GM23338 (cell line): ENCODE measurements around the gene ARF1. TPM values are rescaled to one million over a fixed set of nuclear protein-coding genes. Genes with fewer than 3 reads are reported as not detected.

Source experiments
- ATAC-seq: fragments of 200-7000 bp; cut with Tn5 transposase; 3 replicates; pipeline ENCODE4 v1.9.1; 2020
- DNase-seq: peaks from one replicate; pipeline ENCODE4 v3.0.0-alpha.2; 2015; ENCODE audit warnings: low spot score
- H2AFZ ChIP-seq: fragments of 200-600 bp; sonication (generic); 2 replicates; pipeline ENCODE4 v1.8.0; 2016; ENCODE audit warnings: antibody characterized with exemption, mild to moderate bottlenecking, moderate library complexity
- H3F3A ChIP-seq: fragments of 200-600 bp; sonication (generic); replicated peaks from 2 replicates; pipeline ENCODE4 v1.8.0; 2017; ENCODE audit warnings: antibody characterized with exemption, mixed run types, low read depth
- H3K27ac ChIP-seq: fragments of 200-600 bp; sonication (generic); 2 replicates; pipeline ENCODE4 v1.6.1; 2016; ENCODE audit warnings: low read depth
- H3K27me3 ChIP-seq: fragments of 200-600 bp; sonication (generic); 2 replicates; pipeline ENCODE4 v1.8.0; 2016; ENCODE audit warnings: mild to moderate bottlenecking, mixed run types, moderate library complexity; ENCODE audit not compliant: insufficient read depth
- H3K36me3 ChIP-seq: fragments of 200-600 bp; sonication (generic); 2 replicates; pipeline ENCODE4 v1.8.0; 2016; ENCODE audit warnings: mild to moderate bottlenecking; ENCODE audit not compliant: insufficient read depth
- H3K4me1 ChIP-seq: fragments of 200-600 bp; sonication (generic); 2 replicates; pipeline ENCODE4 v1.8.0; 2016; ENCODE audit warnings: mild to moderate bottlenecking, moderate library complexity; ENCODE audit not compliant: insufficient read depth
- H3K4me2 ChIP-seq: fragments of 200-600 bp; sonication (generic); 2 replicates; pipeline ENCODE4 v1.7.1; 2017; ENCODE audit warnings: mixed run types
- H3K4me3 ChIP-seq: fragments of 200-600 bp; sonication (generic); 2 replicates; pipeline ENCODE4 v1.6.1; 2016; ENCODE audit warnings: mixed run types
- H3K79me2 ChIP-seq: fragments of 200-600 bp; sonication (generic); replicated peaks from 2 replicates; pipeline ENCODE4 v1.8.0; 2017; ENCODE audit warnings: mild to moderate bottlenecking; ENCODE audit not compliant: insufficient read depth
- H3K9me2 ChIP-seq: fragments of 200-600 bp; sonication (generic); 2 replicates; pipeline ENCODE4 v1.8.0; 2017; ENCODE audit not compliant: insufficient read depth
- H4K20me1 ChIP-seq: fragments of 200-600 bp; sonication (generic); replicated peaks from 2 replicates; pipeline ENCODE4 v1.8.0; 2017; ENCODE audit warnings: mild to moderate bottlenecking; ENCODE audit not compliant: insufficient read depth
- H3K27ac Mint-ChIP-seq: 2 replicates; pipeline ENCODE4 v1.8.0; 2020; ENCODE audit warnings: inconsistent platforms, mild to moderate bottlenecking, moderate library complexity, mixed read lengths
- H3K27me3 Mint-ChIP-seq: 3 replicates; pipeline ENCODE4 v1.8.0; 2022; ENCODE audit warnings: low read depth, mild to moderate bottlenecking, moderate library complexity, mixed read lengths, inconsistent platforms; ENCODE audit not compliant: insufficient read depth, poor library complexity
- H3K36me3 Mint-ChIP-seq: 3 replicates; pipeline ENCODE4 v1.8.0; 2021; ENCODE audit warnings: low read depth, mild to moderate bottlenecking, inconsistent platforms, moderate library complexity, mixed read lengths
- H3K4me1 Mint-ChIP-seq: 3 replicates; pipeline ENCODE4 v1.8.0; 2020; ENCODE audit warnings: mild to moderate bottlenecking, inconsistent platforms, mixed read lengths
- H3K4me3 Mint-ChIP-seq: 3 replicates; pipeline ENCODE4 v1.8.0; 2021; ENCODE audit warnings: moderate library complexity, mild to moderate bottlenecking, inconsistent platforms, mixed read lengths
- H3K9me3 Mint-ChIP-seq: 3 replicates; pipeline ENCODE4 v1.8.0; 2020; ENCODE audit warnings: moderate library complexity, mild to moderate bottlenecking, inconsistent platforms, mixed read lengths
- CREB1 ChIP-seq: fragments of 250-450 bp; sonication (Bioruptor Pico); IDR thresholded peaks from 2 replicates; pipeline ENCODE4 v1.5.0; 2020; ENCODE audit warnings: low read depth, mild to moderate bottlenecking, moderate library complexity
- EZH2 ChIP-seq: fragments of 200-600 bp; sonication (generic); IDR thresholded peaks from one replicate; pipeline ENCODE4 v1.8.0; 2017; ENCODE audit warnings: antibody characterized with exemption, mild to moderate bottlenecking, low read depth; ENCODE audit not compliant: unreplicated experiment
- EZH2phosphoT487 ChIP-seq: fragments of 200-600 bp; sonication (generic); IDR thresholded peaks from one replicate; pipeline ENCODE4 v1.8.1; 2018; ENCODE audit warnings: antibody characterized with exemption; ENCODE audit not compliant: unreplicated experiment
- JUNB ChIP-seq: IDR thresholded peaks from one replicate; pipeline ENCODE4 v1.6.1; 2016; ENCODE audit warnings: antibody characterized with exemption; ENCODE audit not compliant: unreplicated experiment
- NANOG ChIP-seq: IDR thresholded peaks from 2 replicates; pipeline ENCODE4 v1.6.1; 2016; ENCODE audit warnings: antibody characterized with exemption, borderline replicate concordance
- POLR2AphosphoS5 ChIP-seq: IDR thresholded peaks from 2 replicates; pipeline ENCODE4 v1.6.1; 2016; ENCODE audit warnings: antibody characterized with exemption, low read depth
- STAT1 ChIP-seq: IDR thresholded peaks from one replicate; pipeline ENCODE4 v1.6.1; 2016; ENCODE audit warnings: antibody characterized with exemption; ENCODE audit not compliant: unreplicated experiment
- ZNF114 ChIP-seq: fragments of 250-450 bp; sonication (Bioruptor Pico); IDR thresholded peaks from 2 replicates; pipeline ENCODE4 v1.5.0; 2020; ENCODE audit warnings: mild to moderate bottlenecking, moderate library complexity
- ZNF331 ChIP-seq: fragments of 250-450 bp; sonication (Bioruptor Pico); IDR thresholded peaks from 2 replicates; pipeline ENCODE4 v1.5.0; 2020; ENCODE audit warnings: low read depth, mild to moderate bottlenecking, moderate library complexity
- polyA plus RNA-seq: library from polyadenylated mRNA; unstranded; fragments of >200 nt; fragmentation: Nextera tagmentation; extraction: Ambion mirVana; gene quantifications from 2 replicates; pipeline ENCODE4 v1.2.1, GENCODE V29; 2016
- total RNA-seq: library from RNA; depleted of rRNA; stranded (reverse); fragments of >200 nt; shearing (Covaris generic); gene quantifications from 2 replicates; pipeline ENCODE4 v1.2.3, GENCODE V29; 2014
- TF ChIP-seq, protein P1 (sequence below): IDR thresholded peaks from one replicate; pipeline ENCODE4 v1.6.1; 2018; ENCODE audit warnings: antibody characterized with exemption; ENCODE audit not compliant: unreplicated experiment
- TF ChIP-seq, protein P2 (sequence below): IDR thresholded peaks from 2 replicates; pipeline ENCODE4 v1.6.1; 2016; ENCODE audit warnings: antibody characterized with exemption
- TF ChIP-seq, protein P3 (sequence below): fragments of 250-450 bp; sonication (Bioruptor Pico); IDR thresholded peaks from 2 replicates; pipeline ENCODE4 v1.5.0; 2020; ENCODE audit warnings: mild to moderate bottlenecking, moderate library complexity
- TF ChIP-seq, protein P4 (sequence below), 2 experiments: fragments of 200-600 bp in 1 of 2; sonication (generic) in 1 of 2; conservative IDR thresholded peaks; 2 replicates each; pipeline versions ENCODE4 v1.5.1 to v1.6.1; 2016 to 2017; ENCODE audit warnings: antibody characterized with exemption in 2 of 2, low read depth in 2 of 2, mild to moderate bottlenecking in 2 of 2, moderate library complexity in 1 of 2

The ARF1 gene
- total and polyA plus RNA-seq, 2 experiments from 2014 or later, result 210 to 306 TPM

DNA sequence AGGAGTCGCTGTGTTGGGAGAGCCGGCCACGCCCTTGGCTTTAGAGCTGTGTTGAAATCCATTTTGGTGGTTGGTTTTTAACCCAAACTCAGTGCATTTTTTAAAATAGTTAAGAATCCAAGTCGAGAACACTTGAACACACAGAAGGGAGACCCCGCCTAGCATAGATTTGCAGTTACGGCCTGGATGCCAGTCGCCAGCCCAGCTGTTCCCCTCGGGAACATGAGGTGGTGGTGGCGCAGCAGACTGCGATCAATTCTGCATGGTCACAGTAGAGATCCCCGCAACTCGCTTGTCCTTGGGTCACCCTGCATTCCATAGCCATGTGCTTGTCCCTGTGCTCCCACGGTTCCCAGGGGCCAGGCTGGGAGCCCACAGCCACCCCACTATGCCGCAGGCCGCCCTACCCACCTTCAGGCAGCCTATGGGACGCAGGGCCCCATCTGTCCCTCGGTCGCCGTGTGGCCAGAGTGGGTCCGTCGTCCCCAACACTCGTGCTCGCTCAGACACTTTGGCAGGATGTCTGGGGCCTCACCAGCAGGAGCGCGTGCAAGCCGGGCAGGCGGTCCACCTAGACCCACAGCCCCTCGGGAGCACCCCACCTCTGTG lies 15.9 kb downstream of the ARF1 start:
- Mint-ChIP-seq H3K4me1 (peaks cover 11% of the 10 kb centered on the region), H3K4me3 (no peak overlapping the region), H3K9me3 (peaks cover 11% of the 10 kb centered on the region), H3K27me3 (peaks cover 23% of the 10 kb centered on the region), H3K27ac (no peak overlapping the region), H3K36me3 (peaks cover 61% of the 10 kb centered on the region)
- no peak overlapping the region; the same call in 1 of the 2 replicates for H3K27ac ChIP-seq
- H3K27me3 ChIP-seq, result no peaks in the 10 kb centered on the region
- H2AFZ ChIP-seq, result no peak overlapping the region
- no peak for DNase-seq
- H3K4me1 ChIP-seq, result no peaks in the 10 kb centered on the region
- no peaks in the 10 kb centered on the region for H3F3A ChIP-seq
- no peak for ATAC-seq
- peaks cover 3% of the 10 kb centered on the region; the same call in 1 of the 2 replicates for H3K36me3 ChIP-seq
- H4K20me1 ChIP-seq, result peaks cover 33% of the 10 kb centered on the region
- peaks cover 35% of the 10 kb centered on the region for H3K79me2 ChIP-seq
- H3K4me2 ChIP-seq, result no peak overlapping the region
- no peak for TF ChIP-seq ZNF114 (CRISPR knock-in tag)
- TF ChIP-seq CREB1, result no peak
- TF ChIP-seq EZH2phosphoT487, result no peak
- TF ChIP-seq POLR2AphosphoS5, result no peak; the same call in 1 of the 2 replicates
- TF ChIP-seq, protein P1, sequence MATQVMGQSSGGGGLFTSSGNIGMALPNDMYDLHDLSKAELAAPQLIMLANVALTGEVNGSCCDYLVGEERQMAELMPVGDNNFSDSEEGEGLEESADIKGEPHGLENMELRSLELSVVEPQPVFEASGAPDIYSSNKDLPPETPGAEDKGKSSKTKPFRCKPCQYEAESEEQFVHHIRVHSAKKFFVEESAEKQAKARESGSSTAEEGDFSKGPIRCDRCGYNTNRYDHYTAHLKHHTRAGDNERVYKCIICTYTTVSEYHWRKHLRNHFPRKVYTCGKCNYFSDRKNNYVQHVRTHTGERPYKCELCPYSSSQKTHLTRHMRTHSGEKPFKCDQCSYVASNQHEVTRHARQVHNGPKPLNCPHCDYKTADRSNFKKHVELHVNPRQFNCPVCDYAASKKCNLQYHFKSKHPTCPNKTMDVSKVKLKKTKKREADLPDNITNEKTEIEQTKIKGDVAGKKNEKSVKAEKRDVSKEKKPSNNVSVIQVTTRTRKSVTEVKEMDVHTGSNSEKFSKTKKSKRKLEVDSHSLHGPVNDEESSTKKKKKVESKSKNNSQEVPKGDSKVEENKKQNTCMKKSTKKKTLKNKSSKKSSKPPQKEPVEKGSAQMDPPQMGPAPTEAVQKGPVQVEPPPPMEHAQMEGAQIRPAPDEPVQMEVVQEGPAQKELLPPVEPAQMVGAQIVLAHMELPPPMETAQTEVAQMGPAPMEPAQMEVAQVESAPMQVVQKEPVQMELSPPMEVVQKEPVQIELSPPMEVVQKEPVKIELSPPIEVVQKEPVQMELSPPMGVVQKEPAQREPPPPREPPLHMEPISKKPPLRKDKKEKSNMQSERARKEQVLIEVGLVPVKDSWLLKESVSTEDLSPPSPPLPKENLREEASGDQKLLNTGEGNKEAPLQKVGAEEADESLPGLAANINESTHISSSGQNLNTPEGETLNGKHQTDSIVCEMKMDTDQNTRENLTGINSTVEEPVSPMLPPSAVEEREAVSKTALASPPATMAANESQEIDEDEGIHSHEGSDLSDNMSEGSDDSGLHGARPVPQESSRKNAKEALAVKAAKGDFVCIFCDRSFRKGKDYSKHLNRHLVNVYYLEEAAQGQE, result no peak
- TF ChIP-seq, protein P2, sequence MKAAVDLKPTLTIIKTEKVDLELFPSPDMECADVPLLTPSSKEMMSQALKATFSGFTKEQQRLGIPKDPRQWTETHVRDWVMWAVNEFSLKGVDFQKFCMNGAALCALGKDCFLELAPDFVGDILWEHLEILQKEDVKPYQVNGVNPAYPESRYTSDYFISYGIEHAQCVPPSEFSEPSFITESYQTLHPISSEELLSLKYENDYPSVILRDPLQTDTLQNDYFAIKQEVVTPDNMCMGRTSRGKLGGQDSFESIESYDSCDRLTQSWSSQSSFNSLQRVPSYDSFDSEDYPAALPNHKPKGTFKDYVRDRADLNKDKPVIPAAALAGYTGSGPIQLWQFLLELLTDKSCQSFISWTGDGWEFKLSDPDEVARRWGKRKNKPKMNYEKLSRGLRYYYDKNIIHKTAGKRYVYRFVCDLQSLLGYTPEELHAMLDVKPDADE, result no peak
- TF ChIP-seq, protein P3, sequence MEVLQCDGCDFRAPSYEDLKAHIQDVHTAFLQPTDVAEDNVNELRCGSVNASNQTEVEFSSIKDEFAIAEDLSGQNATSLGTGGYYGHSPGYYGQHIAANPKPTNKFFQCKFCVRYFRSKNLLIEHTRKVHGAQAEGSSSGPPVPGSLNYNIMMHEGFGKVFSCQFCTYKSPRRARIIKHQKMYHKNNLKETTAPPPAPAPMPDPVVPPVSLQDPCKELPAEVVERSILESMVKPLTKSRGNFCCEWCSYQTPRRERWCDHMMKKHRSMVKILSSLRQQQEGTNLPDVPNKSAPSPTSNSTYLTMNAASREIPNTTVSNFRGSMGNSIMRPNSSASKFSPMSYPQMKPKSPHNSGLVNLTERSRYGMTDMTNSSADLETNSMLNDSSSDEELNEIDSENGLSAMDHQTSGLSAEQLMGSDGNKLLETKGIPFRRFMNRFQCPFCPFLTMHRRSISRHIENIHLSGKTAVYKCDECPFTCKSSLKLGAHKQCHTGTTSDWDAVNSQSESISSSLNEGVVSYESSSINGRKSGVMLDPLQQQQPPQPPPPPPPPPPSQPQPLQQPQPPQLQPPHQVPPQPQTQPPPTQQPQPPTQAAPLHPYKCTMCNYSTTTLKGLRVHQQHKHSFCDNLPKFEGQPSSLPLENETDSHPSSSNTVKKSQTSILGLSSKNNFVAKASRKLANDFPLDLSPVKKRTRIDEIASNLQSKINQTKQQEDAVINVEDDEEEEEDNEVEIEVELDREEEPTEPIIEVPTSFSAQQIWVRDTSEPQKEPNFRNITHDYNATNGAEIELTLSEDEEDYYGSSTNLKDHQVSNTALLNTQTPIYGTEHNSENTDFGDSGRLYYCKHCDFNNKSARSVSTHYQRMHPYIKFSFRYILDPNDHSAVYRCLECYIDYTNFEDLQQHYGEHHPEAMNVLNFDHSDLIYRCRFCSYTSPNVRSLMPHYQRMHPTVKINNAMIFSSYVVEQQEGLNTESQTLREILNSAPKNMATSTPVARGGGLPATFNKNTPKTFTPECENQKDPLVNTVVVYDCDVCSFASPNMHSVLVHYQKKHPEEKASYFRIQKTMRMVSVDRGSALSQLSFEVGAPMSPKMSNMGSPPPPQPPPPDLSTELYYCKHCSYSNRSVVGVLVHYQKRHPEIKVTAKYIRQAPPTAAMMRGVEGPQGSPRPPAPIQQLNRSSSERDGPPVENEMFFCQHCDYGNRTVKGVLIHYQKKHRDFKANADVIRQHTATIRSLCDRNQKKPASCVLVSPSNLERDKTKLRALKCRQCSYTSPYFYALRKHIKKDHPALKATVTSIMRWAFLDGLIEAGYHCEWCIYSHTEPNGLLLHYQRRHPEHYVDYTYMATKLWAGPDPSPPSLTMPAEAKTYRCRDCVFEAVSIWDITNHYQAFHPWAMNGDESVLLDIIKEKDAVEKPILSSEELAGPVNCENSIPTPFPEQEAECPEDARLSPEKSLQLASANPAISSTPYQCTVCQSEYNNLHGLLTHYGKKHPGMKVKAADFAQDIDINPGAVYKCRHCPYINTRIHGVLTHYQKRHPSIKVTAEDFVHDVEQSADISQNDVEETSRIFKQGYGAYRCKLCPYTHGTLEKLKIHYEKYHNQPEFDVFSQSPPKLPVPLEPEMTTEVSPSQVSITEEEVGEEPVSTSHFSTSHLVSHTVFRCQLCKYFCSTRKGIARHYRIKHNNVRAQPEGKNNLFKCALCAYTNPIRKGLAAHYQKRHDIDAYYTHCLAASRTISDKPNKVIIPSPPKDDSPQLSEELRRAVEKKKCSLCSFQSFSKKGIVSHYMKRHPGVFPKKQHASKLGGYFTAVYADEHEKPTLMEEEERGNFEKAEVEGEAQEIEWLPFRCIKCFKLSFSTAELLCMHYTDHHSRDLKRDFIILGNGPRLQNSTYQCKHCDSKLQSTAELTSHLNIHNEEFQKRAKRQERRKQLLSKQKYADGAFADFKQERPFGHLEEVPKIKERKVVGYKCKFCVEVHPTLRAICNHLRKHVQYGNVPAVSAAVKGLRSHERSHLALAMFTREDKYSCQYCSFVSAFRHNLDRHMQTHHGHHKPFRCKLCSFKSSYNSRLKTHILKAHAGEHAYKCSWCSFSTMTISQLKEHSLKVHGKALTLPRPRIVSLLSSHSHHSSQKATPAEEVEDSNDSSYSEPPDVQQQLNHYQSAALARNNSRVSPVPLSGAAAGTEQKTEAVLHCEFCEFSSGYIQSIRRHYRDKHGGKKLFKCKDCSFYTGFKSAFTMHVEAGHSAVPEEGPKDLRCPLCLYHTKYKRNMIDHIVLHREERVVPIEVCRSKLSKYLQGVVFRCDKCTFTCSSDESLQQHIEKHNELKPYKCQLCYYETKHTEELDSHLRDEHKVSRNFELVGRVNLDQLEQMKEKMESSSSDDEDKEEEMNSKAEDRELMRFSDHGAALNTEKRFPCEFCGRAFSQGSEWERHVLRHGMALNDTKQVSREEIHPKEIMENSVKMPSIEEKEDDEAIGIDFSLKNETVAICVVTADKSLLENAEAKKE (CRISPR knock-in tag), result no peak
- TF ChIP-seq, protein P4, sequence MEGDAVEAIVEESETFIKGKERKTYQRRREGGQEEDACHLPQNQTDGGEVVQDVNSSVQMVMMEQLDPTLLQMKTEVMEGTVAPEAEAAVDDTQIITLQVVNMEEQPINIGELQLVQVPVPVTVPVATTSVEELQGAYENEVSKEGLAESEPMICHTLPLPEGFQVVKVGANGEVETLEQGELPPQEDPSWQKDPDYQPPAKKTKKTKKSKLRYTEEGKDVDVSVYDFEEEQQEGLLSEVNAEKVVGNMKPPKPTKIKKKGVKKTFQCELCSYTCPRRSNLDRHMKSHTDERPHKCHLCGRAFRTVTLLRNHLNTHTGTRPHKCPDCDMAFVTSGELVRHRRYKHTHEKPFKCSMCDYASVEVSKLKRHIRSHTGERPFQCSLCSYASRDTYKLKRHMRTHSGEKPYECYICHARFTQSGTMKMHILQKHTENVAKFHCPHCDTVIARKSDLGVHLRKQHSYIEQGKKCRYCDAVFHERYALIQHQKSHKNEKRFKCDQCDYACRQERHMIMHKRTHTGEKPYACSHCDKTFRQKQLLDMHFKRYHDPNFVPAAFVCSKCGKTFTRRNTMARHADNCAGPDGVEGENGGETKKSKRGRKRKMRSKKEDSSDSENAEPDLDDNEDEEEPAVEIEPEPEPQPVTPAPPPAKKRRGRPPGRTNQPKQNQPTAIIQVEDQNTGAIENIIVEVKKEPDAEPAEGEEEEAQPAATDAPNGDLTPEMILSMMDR (conservative IDR thresholded peaks at IDR 0.05; ENCODE audit: low read depth in 2 of 2), result no peak
- no peak for TF ChIP-seq STAT1
- no peak for TF ChIP-seq JUNB
- no peak for TF ChIP-seq EZH2
- TF ChIP-seq ZNF331 (CRISPR knock-in tag), result no peak
- no peak for TF ChIP-seq NANOG
- H3K4me3 ChIP-seq, result no peak overlapping the region
- no peaks in the 10 kb centered on the region for H3K9me2 ChIP-seq
